WTC11 (cell line): ENCODE data around the gene CADM1. TPM values are rescaled to one million over a fixed set of nuclear protein-coding genes. Genes with fewer than 3 reads are reported as not detected.
A peak's percentile ranks its signal among the peaks of the same experiment; 100 is the strongest.

Experiments used
- ATAC-seq: fragments of 200-7000 bp; cut with Tn5 transposase; 2 replicates; pipeline ENCODE4 v1.10.0; 2021; ENCODE audit warnings: mild to moderate bottlenecking, moderate library complexity
- CTCF ChIA-PET: fragments of 300-600 bp; sonication (Branson Sonifier 250); formaldehyde crosslinking; loops from one replicate; lab custom pipeline; 2021; ENCODE audit warnings: antibody characterized with exemption; lab: Charles Lee
- POLR2A ChIA-PET: fragments of 350-600 bp; sonication (Branson Sonifier 250); formaldehyde crosslinking; loops from one replicate; lab custom pipeline; 2021; ENCODE audit warnings: antibody characterized with exemption; lab: Charles Lee
- DNase-seq: peaks from one replicate; pipeline ENCODE4 v3.0.0; 2021; ENCODE audit warnings: low spot score
- H3K27ac Mint-ChIP-seq: 2 replicates; pipeline ENCODE4 v1.8.0; 2021; ENCODE audit warnings: mixed read lengths
- H3K27me3 Mint-ChIP-seq: 2 replicates; pipeline ENCODE4 v1.8.0; 2021; ENCODE audit warnings: low read depth, mild to moderate bottlenecking, moderate library complexity, mixed read lengths
- H3K36me3 Mint-ChIP-seq: 2 replicates; pipeline ENCODE4 v1.8.0; 2021; ENCODE audit warnings: mixed read lengths
- H3K4me1 Mint-ChIP-seq: 2 replicates; pipeline ENCODE4 v1.8.0; 2022; ENCODE audit warnings: mixed read lengths
- H3K4me3 Mint-ChIP-seq: 2 replicates; pipeline ENCODE4 v1.8.0; 2021; ENCODE audit warnings: mild to moderate bottlenecking, moderate library complexity, mixed read lengths
- H3K9me3 Mint-ChIP-seq: 2 replicates; pipeline ENCODE4 v1.8.0; 2021; ENCODE audit warnings: mixed read lengths
- CBFB ChIP-seq: sonication (generic); formaldehyde crosslinking; IDR thresholded peaks from 2 replicates; pipeline ENCODE4 v1.8.1; 2022; ENCODE audit warnings: mild to moderate bottlenecking, low read depth, missing genetic modification reagents
- ESRRA ChIP-seq: sonication (generic); formaldehyde crosslinking; IDR thresholded peaks from 2 replicates; pipeline ENCODE4 v1.8.1; 2022; ENCODE audit warnings: mild to moderate bottlenecking, missing genetic modification reagents, borderline replicate concordance
- ETV6 ChIP-seq: sonication (generic); formaldehyde crosslinking; IDR thresholded peaks from 2 replicates; pipeline ENCODE4 v1.8.1; 2022; ENCODE audit warnings: mild to moderate bottlenecking, missing genetic modification reagents
- FOXP4 ChIP-seq: sonication (generic); formaldehyde crosslinking; IDR thresholded peaks from 2 replicates; pipeline ENCODE4 v1.8.0; 2022; ENCODE audit warnings: mild to moderate bottlenecking, missing genetic modification reagents
- GABPB1 ChIP-seq: sonication (generic); formaldehyde crosslinking; IDR thresholded peaks from 2 replicates; pipeline ENCODE4 v1.8.1; 2023; ENCODE audit warnings: mild to moderate bottlenecking, missing genetic modification reagents
- GTF2I ChIP-seq: fragments of 250-450 bp; sonication (Bioruptor Pico); conservative IDR thresholded peaks from 2 replicates; pipeline ENCODE4 v1.4.0; 2021; ENCODE audit warnings: mild to moderate bottlenecking
- NFATC4 ChIP-seq: fragments of 250-450 bp; sonication (Bioruptor Pico); IDR thresholded peaks from 2 replicates; pipeline ENCODE4 v1.9.0; 2021; ENCODE audit warnings: mild to moderate bottlenecking
- RELA ChIP-seq: sonication (generic); formaldehyde crosslinking; IDR thresholded peaks from 2 replicates; pipeline ENCODE4 v1.8.1; 2022; ENCODE audit warnings: missing genetic modification reagents, mild to moderate bottlenecking, borderline replicate concordance
- RORB ChIP-seq: fragments of 250-450 bp; sonication (Bioruptor Pico); IDR thresholded peaks from 2 replicates; pipeline ENCODE4 v1.9.0; 2021; ENCODE audit warnings: mild to moderate bottlenecking
- SMAD3 ChIP-seq: sonication (generic); formaldehyde crosslinking; IDR thresholded peaks from 2 replicates; pipeline ENCODE4 v1.8.0; 2022; ENCODE audit warnings: missing genetic modification reagents, mild to moderate bottlenecking, borderline replicate concordance
- SOX15 ChIP-seq: fragments of 250-450 bp; sonication (Bioruptor Pico); IDR thresholded peaks from 2 replicates; pipeline ENCODE4 v1.9.0; 2021; ENCODE audit warnings: mild to moderate bottlenecking
- SP1 ChIP-seq: sonication (generic); formaldehyde crosslinking; conservative IDR thresholded peaks from 2 replicates; pipeline ENCODE4 v1.8.1; 2022; ENCODE audit warnings: missing genetic modification reagents
- ZNF232 ChIP-seq: sonication (generic); formaldehyde crosslinking; IDR thresholded peaks from 2 replicates; pipeline ENCODE4 v1.8.0; 2022; ENCODE audit warnings: mild to moderate bottlenecking, missing genetic modification reagents
- ZNF396 ChIP-seq: fragments of 250-450 bp; sonication (Bioruptor Pico); IDR thresholded peaks from 2 replicates; pipeline ENCODE4 v1.8.0; 2021; ENCODE audit warnings: mild to moderate bottlenecking, moderate library complexity, borderline replicate concordance
- ZNF425 ChIP-seq: fragments of 250-450 bp; sonication (Bioruptor Pico); conservative IDR thresholded peaks from 2 replicates; pipeline ENCODE4 v1.9.0; 2021; ENCODE audit warnings: mild to moderate bottlenecking
- total RNA-seq: library from RNA; stranded (reverse); gene quantifications from 3 replicates; pipeline ENCODE4 v1.2.3, GENCODE V29; 2021
- TF ChIP-seq, protein P1 (sequence below): fragments of 200-600 bp; IDR thresholded peaks from 2 replicates; pipeline ENCODE4 v1.8.0; 2022; ENCODE audit warnings: antibody characterized with exemption
- TF ChIP-seq, protein P2 (sequence below): sonication (generic); formaldehyde crosslinking; IDR thresholded peaks from 2 replicates; pipeline ENCODE4 v1.8.1; 2023; ENCODE audit warnings: mild to moderate bottlenecking, missing genetic modification reagents, moderate library complexity
- TF ChIP-seq, protein P3 (sequence below): sonication (generic); formaldehyde crosslinking; IDR thresholded peaks from 2 replicates; pipeline ENCODE4 v1.8.1; 2023; ENCODE audit warnings: mild to moderate bottlenecking, moderate library complexity, missing genetic modification reagents
- TF ChIP-seq, protein P4 (sequence below): sonication (generic); formaldehyde crosslinking; IDR thresholded peaks from 2 replicates; pipeline ENCODE4 v1.8.1; 2022; ENCODE audit warnings: mild to moderate bottlenecking, missing genetic modification reagents, moderate library complexity, borderline replicate concordance

Gene CADM1
- total RNA-seq, 1 experiment from 2014 or later, result 26.8 TPM

DNA sequence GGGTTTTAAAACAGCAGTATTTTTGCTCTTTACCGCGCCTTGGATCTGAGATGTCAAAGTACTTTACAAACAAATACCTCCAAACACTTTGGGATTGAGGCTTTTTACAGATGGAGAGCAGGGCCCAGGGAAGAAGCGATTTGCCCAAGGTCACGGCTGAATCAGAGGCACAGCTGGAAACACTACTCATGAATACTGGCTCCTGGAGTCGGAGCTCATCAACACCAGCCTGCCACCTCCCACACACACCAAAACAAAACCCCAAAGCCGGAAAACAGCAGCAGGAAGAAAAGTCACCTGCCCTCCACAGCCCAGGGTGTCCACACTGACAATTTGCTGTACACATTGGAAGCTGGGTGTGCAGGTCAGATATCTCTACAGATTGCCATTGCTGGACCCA lies 339.4 kb downstream of the CADM1 start:
- H3K27ac Mint-ChIP-seq, result peak overlapping the region; percentile 93
- no peaks in the 10 kb centered on the region for H3K36me3 Mint-ChIP-seq
- ChIA-PET POLR2A (interaction anchor here (0.5 kb wide), 1 partner anchor 1178 kb away, joined by 4 read pairs; no protein-coding TSS in a partner anchor), CTCF (interaction anchor here (0.8 to 1.2 kb wide), 3 partner anchors 43 to 391 kb away, joined by 3 to 4 read pairs (median 3); no protein-coding TSS in a partner anchor)
- no peaks in the 10 kb centered on the region for H3K9me3 Mint-ChIP-seq
- DNase-seq (peak; percentile 43), ATAC-seq (peak; percentile 92)
- 0 out of 2 replicates have a peak overlapping the region, but pooled peaks have one; percentile 34 for H3K4me3 Mint-ChIP-seq
- TF ChIP-seq ETV6 (peak; percentile 80), CBFB (CRISPR knock-in tag) (peak; percentile 58; the same call in 1 of the 2 replicates), ZNF396 (CRISPR knock-in tag) (no peak), GABPB1 (CRISPR knock-in tag) (no peak), FOXP4 (CRISPR knock-in tag) (peak; percentile 28; the same call in 1 of the 2 replicates), SP1 (CRISPR knock-in tag) (no peak), RELA (CRISPR knock-in tag) (no peak), ZNF425 (CRISPR knock-in tag) (0 out of 2 replicates have a peak, but pooled peaks have one; percentile 59), ZNF232 (no peak)
- TF ChIP-seq, protein P1, sequence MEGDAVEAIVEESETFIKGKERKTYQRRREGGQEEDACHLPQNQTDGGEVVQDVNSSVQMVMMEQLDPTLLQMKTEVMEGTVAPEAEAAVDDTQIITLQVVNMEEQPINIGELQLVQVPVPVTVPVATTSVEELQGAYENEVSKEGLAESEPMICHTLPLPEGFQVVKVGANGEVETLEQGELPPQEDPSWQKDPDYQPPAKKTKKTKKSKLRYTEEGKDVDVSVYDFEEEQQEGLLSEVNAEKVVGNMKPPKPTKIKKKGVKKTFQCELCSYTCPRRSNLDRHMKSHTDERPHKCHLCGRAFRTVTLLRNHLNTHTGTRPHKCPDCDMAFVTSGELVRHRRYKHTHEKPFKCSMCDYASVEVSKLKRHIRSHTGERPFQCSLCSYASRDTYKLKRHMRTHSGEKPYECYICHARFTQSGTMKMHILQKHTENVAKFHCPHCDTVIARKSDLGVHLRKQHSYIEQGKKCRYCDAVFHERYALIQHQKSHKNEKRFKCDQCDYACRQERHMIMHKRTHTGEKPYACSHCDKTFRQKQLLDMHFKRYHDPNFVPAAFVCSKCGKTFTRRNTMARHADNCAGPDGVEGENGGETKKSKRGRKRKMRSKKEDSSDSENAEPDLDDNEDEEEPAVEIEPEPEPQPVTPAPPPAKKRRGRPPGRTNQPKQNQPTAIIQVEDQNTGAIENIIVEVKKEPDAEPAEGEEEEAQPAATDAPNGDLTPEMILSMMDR, result no peak
- TF ChIP-seq, protein P2, sequence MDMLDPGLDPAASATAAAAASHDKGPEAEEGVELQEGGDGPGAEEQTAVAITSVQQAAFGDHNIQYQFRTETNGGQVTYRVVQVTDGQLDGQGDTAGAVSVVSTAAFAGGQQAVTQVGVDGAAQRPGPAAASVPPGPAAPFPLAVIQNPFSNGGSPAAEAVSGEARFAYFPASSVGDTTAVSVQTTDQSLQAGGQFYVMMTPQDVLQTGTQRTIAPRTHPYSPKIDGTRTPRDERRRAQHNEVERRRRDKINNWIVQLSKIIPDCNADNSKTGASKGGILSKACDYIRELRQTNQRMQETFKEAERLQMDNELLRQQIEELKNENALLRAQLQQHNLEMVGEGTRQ (CRISPR knock-in tag), result peak; percentile 14; the same call in 1 of the 2 replicates
- peaks cover 6% of the 10 kb centered on the region; the same call in 1 of the 2 replicates for H3K27me3 Mint-ChIP-seq
- H3K4me1 Mint-ChIP-seq, result peaks cover 64% of the 10 kb centered on the region

DNA sequence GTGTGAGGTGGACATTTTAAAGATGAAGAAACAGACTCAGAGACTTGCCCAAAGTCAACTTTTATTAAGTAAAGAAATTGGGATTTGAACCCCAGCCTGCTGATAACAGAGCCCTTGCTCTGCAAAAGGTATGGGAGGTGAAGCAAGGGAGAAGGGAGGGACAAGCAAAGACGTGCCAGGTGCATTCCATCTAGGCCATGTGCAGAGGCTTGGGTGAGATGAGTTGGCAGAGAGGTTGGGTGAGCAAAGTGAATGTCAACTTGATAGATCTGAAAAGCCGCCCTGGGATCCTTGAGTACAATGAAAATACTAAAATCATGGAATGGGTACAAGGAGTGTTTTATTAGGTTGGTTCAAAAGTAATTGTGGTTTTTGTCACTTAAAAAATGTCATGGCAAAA lies 341.3 kb downstream of the CADM1 start:
- Mint-ChIP-seq H3K27ac (no peak overlapping the region), H3K9me3 (no peaks in the 10 kb centered on the region), H3K27me3 (peaks cover 6% of the 10 kb centered on the region; the same call in 1 of the 2 replicates)
- CTCF ChIA-PET, result interaction anchor here (0.9 to 1.3 kb wide), 3 partner anchors 38 to 388 kb away, joined by 3 to 5 read pairs (median 3); no protein-coding TSS in a partner anchor
- no peak for ATAC-seq
- TF ChIP-seq SOX15 (CRISPR knock-in tag) (no peak), GTF2I (no peak)
- TF ChIP-seq, all 79 proteins: peak for 0
- no peak overlapping the region for H3K4me3 Mint-ChIP-seq
- peaks cover 60% of the 10 kb centered on the region for H3K4me1 Mint-ChIP-seq
- POLR2A ChIA-PET, result no interaction called here
- H3K36me3 Mint-ChIP-seq, result no peaks in the 10 kb centered on the region
- DNase-seq, result no peak

GRCh38 chr11:115161876-115162275 lies 342.3 kb downstream of the CADM1 start:
- no peaks in the 10 kb centered on the region for H3K36me3 Mint-ChIP-seq
- POLR2A ChIA-PET, result no interaction called here
- no peak for TF ChIP-seq NFATC4
- TF ChIP-seq ESRRA (CRISPR knock-in tag), result no peak
- no peak for TF ChIP-seq SMAD3
- TF ChIP-seq, protein P3, sequence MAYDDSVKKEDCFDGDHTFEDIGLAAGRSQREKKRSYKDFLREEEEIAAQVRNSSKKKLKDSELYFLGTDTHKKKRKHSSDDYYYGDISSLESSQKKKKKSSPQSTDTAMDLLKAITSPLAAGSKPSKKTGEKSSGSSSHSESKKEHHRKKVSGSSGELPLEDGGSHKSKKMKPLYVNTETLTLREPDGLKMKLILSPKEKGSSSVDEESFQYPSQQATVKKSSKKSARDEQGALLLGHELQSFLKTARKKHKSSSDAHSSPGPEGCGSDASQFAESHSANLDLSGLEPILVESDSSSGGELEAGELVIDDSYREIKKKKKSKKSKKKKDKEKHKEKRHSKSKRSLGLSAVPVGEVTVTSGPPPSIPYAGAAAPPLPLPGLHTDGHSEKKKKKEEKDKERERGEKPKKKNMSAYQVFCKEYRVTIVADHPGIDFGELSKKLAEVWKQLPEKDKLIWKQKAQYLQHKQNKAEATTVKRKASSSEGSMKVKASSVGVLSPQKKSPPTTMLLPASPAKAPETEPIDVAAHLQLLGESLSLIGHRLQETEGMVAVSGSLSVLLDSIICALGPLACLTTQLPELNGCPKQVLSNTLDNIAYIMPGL (CRISPR knock-in tag), result no peak
- TF ChIP-seq, protein P4, sequence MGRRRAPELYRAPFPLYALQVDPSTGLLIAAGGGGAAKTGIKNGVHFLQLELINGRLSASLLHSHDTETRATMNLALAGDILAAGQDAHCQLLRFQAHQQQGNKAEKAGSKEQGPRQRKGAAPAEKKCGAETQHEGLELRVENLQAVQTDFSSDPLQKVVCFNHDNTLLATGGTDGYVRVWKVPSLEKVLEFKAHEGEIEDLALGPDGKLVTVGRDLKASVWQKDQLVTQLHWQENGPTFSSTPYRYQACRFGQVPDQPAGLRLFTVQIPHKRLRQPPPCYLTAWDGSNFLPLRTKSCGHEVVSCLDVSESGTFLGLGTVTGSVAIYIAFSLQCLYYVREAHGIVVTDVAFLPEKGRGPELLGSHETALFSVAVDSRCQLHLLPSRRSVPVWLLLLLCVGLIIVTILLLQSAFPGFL, result no peak
- TF ChIP-seq RORB, result no peak
- no peak for TF ChIP-seq ZNF232
- TF ChIP-seq ZNF425 (CRISPR knock-in tag), result no peak

More at GRCh38 chr11:115161876-115162275, 342.3 kb downstream of the CADM1 start:
- H3K27ac Mint-ChIP-seq, result no peak overlapping the region
- no peak overlapping the region for H3K4me3 Mint-ChIP-seq
- CTCF ChIA-PET, result no interaction called here
- no peak for ATAC-seq
- H3K9me3 Mint-ChIP-seq, result no peaks in the 10 kb centered on the region
- H3K4me1 Mint-ChIP-seq, result peaks cover 59% of the 10 kb centered on the region
- peaks cover 4% of the 10 kb centered on the region; the same call in 1 of the 2 replicates for H3K27me3 Mint-ChIP-seq
- DNase-seq, result no peak
